Natural killer cell (primary cell): ENCODE data around the gene TRIM27. TPM values are rescaled to one million over a fixed set of nuclear protein-coding genes. Genes with fewer than 3 reads are reported as not detected.

ENCODE experiments used
- ATAC-seq, 3 donors: fragments of 150-1000 bp in 2 of 3; fragments of 200-7000 bp in 1 of 3; cut with Tn5 transposase; 1 replicate in 1 of 3; 2 replicates in 2 of 3; pipeline ENCODE4 v1.10.0; 2021; ENCODE audit warnings: mild to moderate bottlenecking in 2 of 3, moderate library complexity in 2 of 3
- DNase-seq, 2 donors: peaks; one replicate each; pipeline versions ENCODE4 v3.0.0 to v3.0.0-alpha.2; 2013 to 2021; ENCODE audit warnings: mixed read lengths in 1 of 2
- H3K27ac ChIP-seq: one replicate; pipeline ENCODE4 v1.5.1; 2013; ENCODE audit warnings: mild to moderate bottlenecking, low read length
- H3K27me3 ChIP-seq: one replicate; pipeline ENCODE4 v1.6.1; 2013; ENCODE audit warnings: low read length; ENCODE audit not compliant: control insufficient read depth, insufficient read depth
- H3K36me3 ChIP-seq: one replicate; pipeline ENCODE4 v1.6.1; 2013; ENCODE audit warnings: low read length; ENCODE audit not compliant: control insufficient read depth, insufficient read depth
- H3K4me1 ChIP-seq: one replicate; pipeline ENCODE4 v1.6.1; 2013; ENCODE audit warnings: low read length; ENCODE audit not compliant: control insufficient read depth, insufficient read depth
- H3K4me3 ChIP-seq: one replicate; pipeline ENCODE4 v1.5.1; 2013; ENCODE audit warnings: low read length
- H3K9me3 ChIP-seq: one replicate; pipeline ENCODE4 v1.6.1; 2013; ENCODE audit warnings: low read length; ENCODE audit not compliant: control insufficient read depth, insufficient read depth
- H3K27ac Mint-ChIP-seq, 2 donors: one replicate each; pipeline ENCODE4 v1.8.0; 2022; ENCODE audit warnings: mild to moderate bottlenecking in 2 of 2, mixed read lengths in 2 of 2, moderate library complexity in 1 of 2
- H3K27me3 Mint-ChIP-seq, 2 donors: one replicate each; pipeline ENCODE4 v1.8.0; 2022; ENCODE audit warnings: low read depth in 2 of 2, mixed read lengths in 2 of 2
- H3K36me3 Mint-ChIP-seq: one replicate; pipeline ENCODE4 v1.8.0; 2022; ENCODE audit warnings: mixed read lengths
- H3K4me1 Mint-ChIP-seq, 2 donors: one replicate each; pipeline ENCODE4 v1.8.0; 2022; ENCODE audit warnings: mixed read lengths in 2 of 2
- H3K4me3 Mint-ChIP-seq: one replicate; pipeline ENCODE4 v1.8.0; 2022; ENCODE audit warnings: mild to moderate bottlenecking, moderate library complexity, mixed read lengths
- H3K9me3 Mint-ChIP-seq, 2 donors: one replicate each; pipeline ENCODE4 v1.8.0; 2022; ENCODE audit warnings: mixed read lengths in 2 of 2
- WGBS: methylation state at CpG from one replicate; pipeline ENCODE4 v1.1.7; 2013; ENCODE audit warnings: missing lambda C conversion rate; ENCODE audit not compliant: insufficient coverage; 5-methylcytosine and 5-hydroxymethylcytosine counted together
- intact Hi-C: fragments of 100-400 bp; cut with micrococcal nuclease; formaldehyde crosslinking; loops from one replicate; pipeline ENCODE4 v1.14.2; 2022
- total RNA-seq, 4 donors: library from RNA; stranded (reverse); fragments of 120-200 nt in 1 of 4; gene quantifications; one replicate each; pipeline versions ENCODE4 v1.2.3 to v1.2.4, GENCODE V29; 2013 to 2022
- TF ChIP-seq, protein P1 (sequence below): fragments of 200-600 bp; IDR thresholded peaks from one replicate; pipeline ENCODE4 v1.8.0; 2022; ENCODE audit warnings: antibody characterized with exemption

Gene TRIM27
- total RNA-seq, 3 donors from 2014 or later (not counting 1 experiment from before 2014, with no cell fraction given), result 19.3 to 33.6 (median 25.1) TPM

DNA sequence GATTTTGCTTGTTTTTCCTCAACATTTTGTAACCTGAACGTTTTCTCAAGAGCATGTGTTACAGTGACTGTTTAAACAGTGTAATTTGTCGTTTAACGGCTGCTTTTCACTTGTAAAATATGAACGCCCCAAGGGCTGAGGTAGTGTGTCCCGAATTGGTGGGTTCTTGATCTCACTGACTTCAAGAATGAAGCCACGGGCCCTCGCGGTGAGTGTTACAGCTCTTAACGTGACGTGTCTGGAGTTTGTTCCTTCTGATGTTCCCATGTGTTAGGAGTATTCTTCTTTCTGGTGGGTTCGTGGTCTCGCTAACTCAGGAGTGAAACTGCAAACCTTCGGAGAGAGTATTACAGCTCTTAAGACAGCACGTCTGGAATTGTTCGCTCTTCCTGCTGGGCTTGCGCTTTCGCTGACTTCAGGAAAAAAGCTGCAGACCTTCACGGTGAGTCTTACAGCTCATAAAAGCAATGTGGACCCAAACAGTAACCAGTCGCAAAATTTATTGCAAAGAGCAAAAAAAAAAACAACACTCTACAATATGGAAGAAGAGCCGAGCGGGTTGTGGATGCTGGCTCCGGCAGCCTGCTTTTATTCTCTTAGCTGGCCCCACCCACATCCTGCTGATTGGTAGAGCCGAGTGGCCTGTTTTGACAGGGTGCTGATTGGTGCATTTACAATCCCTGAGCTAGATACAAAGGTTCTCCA, 25.1 kb upstream of the TRIM27 start:
- no peak for DNase-seq
- Histone ChIP-seq H3K4me1 (peaks cover 13% of the 10 kb centered on the region), H3K9me3 (no peaks in the 10 kb centered on the region), H3K4me3 (no peak overlapping the region), H3K27me3 (peaks cover 5% of the 10 kb centered on the region), H3K27ac (no peak overlapping the region), H3K36me3 (no peaks in the 10 kb centered on the region)
- no peak for ATAC-seq
- no peaks in the 10 kb centered on the region for H3K9me3 Mint-ChIP-seq
- peaks cover 6 to 7% of the 10 kb centered on the region in 2 donors for H3K27me3 Mint-ChIP-seq
- peaks cover 14 to 15% of the 10 kb centered on the region in 2 donors for H3K4me1 Mint-ChIP-seq
- no peak overlapping the region for H3K4me3 Mint-ChIP-seq
- H3K27ac Mint-ChIP-seq, result no peak overlapping the region
- WGBS, result 92% methylated on average over 23 of the region's 23 CpGs
- H3K36me3 Mint-ChIP-seq, result no peaks in the 10 kb centered on the region
- TF ChIP-seq, protein P1, sequence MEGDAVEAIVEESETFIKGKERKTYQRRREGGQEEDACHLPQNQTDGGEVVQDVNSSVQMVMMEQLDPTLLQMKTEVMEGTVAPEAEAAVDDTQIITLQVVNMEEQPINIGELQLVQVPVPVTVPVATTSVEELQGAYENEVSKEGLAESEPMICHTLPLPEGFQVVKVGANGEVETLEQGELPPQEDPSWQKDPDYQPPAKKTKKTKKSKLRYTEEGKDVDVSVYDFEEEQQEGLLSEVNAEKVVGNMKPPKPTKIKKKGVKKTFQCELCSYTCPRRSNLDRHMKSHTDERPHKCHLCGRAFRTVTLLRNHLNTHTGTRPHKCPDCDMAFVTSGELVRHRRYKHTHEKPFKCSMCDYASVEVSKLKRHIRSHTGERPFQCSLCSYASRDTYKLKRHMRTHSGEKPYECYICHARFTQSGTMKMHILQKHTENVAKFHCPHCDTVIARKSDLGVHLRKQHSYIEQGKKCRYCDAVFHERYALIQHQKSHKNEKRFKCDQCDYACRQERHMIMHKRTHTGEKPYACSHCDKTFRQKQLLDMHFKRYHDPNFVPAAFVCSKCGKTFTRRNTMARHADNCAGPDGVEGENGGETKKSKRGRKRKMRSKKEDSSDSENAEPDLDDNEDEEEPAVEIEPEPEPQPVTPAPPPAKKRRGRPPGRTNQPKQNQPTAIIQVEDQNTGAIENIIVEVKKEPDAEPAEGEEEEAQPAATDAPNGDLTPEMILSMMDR, result no peak
- intact Hi-C loops, result no loop called here

DNA sequence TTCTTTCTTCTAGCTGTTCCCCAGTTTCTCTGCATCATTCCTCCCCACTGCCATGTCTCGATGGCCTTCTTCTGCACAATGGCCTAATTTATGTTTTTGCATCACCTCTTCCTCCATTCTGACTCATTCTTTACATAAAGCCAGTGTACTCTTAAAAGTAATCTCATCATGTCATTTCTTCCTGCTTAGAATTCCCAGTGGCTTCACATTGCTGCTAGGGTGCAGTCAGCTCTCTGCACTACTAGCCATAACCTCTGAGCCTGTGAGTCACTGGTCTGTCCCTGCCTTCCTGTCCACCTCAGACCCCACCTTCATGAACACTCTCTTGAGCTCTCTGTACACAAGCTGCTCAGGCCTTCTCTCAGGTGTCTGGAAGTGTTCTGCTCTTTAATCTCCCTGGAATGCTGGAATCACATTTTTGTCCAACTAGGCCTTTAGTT, 24.1 kb upstream of the TRIM27 start:
- peaks cover 13% of the 10 kb centered on the region for H3K4me1 ChIP-seq
- H3K27ac Mint-ChIP-seq, result no peak overlapping the region
- intact Hi-C loops, result no loop called here
- no peaks in the 10 kb centered on the region for H3K27me3 Mint-ChIP-seq
- no peaks in the 10 kb centered on the region for H3K9me3 Mint-ChIP-seq
- no peaks in the 10 kb centered on the region for H3K36me3 Mint-ChIP-seq
- H3K36me3 ChIP-seq, result no peaks in the 10 kb centered on the region
- TF ChIP-seq, protein P1, result no peak
- H3K4me3 ChIP-seq, result no peak overlapping the region
- no peak for ATAC-seq
- WGBS, result 91% methylated on average over 1 of the region's 1 CpG
- H3K9me3 ChIP-seq, result no peaks in the 10 kb centered on the region
- no peaks in the 10 kb centered on the region for H3K27me3 ChIP-seq
- H3K4me3 Mint-ChIP-seq, result no peak overlapping the region
- H3K27ac ChIP-seq, result no peak overlapping the region
- no peak for DNase-seq
- H3K4me1 Mint-ChIP-seq, result peaks cover 18% of the 10 kb centered on the region in 2 donors

DNA sequence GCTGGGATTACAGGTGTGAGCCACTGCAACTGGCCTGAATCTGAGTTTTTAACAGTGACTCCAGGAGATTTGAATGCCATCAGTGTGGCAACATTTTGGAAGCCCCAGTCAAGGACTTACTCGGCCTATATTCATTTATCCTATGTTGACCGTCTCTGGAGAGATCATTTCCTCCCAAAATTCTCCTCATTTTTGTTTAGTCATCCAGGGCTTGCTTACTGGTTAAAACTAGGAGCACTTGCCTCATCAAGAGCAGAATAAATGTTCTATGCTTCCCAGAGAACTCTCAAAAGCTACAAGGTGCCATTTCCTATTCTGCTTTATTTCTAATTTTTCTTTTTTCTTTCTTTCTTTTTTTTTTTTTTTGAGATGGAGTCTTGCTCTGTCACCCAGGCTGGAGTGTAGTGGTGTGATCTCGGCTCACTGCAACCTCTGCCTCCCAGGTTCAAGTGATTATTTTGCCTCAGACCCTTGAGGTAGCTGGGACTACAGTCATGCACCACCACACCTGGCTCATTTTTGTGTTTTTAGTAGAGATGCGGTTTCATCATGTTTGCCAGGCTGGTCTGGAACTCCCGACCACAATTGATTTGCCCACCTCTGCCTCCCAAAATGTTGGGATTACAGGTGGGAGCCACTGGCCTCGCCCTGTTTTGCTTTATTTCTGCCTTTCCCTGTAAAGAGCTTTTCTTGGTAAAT, 23.4 kb upstream of the TRIM27 start:
- H3K36me3 ChIP-seq, result no peaks in the 10 kb centered on the region
- H3K4me1 ChIP-seq, result peaks cover 14% of the 10 kb centered on the region
- no peak for DNase-seq
- TF ChIP-seq, protein P1, result no peak
- H3K27ac Mint-ChIP-seq, result no peak overlapping the region
- no peaks in the 10 kb centered on the region for H3K9me3 ChIP-seq
- H3K27me3 Mint-ChIP-seq, result no peaks in the 10 kb centered on the region
- 82% methylated on average over 5 of the region's 6 CpGs for WGBS
- no peak overlapping the region for H3K27ac ChIP-seq
- H3K4me3 Mint-ChIP-seq, result no peak overlapping the region
- intact Hi-C loops, result no loop called here
- H3K9me3 Mint-ChIP-seq, result no peaks in the 10 kb centered on the region
- H3K36me3 Mint-ChIP-seq, result no peaks in the 10 kb centered on the region
- H3K4me3 ChIP-seq, result no peak overlapping the region
- ATAC-seq, result no peak
- no peaks in the 10 kb centered on the region for H3K27me3 ChIP-seq
- peaks cover 22 to 24% of the 10 kb centered on the region in 2 donors for H3K4me1 Mint-ChIP-seq
